GM19463 (cell line): ENCODE data around the gene PDE7B.

Source experiments
- ATAC-seq: cut with Tn5 transposase; IDR thresholded peaks from one replicate; pipeline ENCODE4 v1.9.1; 2021; ENCODE audit warnings: mild to moderate bottlenecking, moderate library complexity; ENCODE audit not compliant: unreplicated experiment

Gene PDE7B

GRCh38 chr6:135884136-135884535 is 32.6 kb downstream of the PDE7B start:
- no peak for ATAC-seq

DNA sequence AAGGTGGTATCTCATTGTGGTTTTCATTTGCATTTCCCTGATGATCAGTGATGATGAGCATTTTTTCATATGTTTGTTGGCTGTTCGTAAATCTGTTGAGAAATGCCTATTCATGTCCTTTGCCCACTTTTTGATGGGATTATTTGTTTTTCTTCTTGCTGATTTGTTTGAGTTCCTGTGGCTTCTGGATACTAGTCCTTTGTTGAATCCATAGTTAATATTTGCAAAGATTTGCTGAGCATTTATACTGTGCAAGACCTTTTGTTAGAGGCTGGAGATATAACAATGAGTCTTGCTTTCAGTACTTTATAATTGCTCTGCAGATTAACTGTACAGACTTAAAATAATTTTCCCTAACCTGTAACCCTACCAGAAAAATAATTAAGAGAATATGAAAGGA is 35.6 kb downstream of the PDE7B start:
- no peak for ATAC-seq

DNA sequence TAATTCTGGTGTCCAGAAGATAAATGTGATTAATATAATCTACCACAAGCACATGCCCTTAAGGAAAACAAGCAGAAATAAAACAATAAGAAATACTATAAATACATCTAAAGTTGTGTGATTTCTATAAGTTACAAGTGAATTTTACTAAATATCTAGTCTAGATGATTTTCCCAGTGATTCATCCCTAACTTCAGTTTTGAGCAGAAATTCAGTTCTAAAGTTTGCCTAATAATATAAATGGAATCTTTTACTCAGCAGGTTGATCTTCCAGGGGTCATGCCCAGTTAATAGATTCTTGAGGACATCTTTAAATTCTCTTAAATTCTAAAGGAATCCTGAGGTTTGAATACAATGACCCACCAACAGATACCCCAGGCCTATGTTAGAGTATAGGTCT is 37.3 kb downstream of the PDE7B start:
- no peak for ATAC-seq

GRCh38 chr6:135890876-135891275 is 39.4 kb downstream of the PDE7B start:
- ATAC-seq, result no peak

DNA sequence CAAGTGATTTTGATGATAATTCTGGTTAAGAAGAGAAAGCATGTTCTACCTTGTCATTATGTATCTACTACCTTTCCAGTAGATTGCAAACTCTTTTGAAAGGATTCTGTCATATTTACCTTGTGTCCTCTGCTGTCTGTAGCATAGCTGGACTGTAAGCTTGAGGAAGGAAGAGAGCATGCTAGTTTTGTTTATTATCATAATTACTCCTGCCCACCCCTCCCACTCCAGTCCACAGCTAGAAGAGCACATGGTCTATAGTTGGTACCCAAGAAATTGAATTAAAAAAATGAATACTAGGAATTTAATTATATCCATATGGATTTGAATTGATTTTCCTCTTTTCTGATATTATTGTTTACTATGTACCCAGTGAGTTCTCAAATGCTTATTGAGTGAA is 40.2 kb downstream of the PDE7B start:
- no peak for ATAC-seq

- ATAC-seq, result no peak
Measured at GRCh38 chr6:135895231-135895911, 43.9 kb downstream of the PDE7B start.

DNA sequence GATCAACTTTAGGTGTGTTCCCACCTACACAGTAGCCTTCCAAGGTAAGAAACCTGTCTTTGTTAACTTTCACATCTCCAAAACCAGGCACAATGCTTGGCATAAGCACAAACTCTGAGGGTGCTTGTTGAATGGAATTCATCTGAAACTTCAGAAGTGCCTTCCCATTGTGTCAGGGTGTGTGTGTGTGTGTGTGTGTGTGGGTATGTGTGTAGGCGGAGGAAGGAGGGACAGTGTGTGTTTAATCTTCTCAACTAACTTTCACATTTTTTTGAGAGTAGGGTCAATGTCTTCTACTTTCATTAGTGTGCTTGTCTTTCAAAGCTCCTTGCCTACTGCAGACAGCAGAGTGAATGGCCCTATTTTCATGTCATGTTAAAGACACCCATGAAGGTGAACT is 45.6 kb downstream of the PDE7B start:
- ATAC-seq, result no peak

DNA sequence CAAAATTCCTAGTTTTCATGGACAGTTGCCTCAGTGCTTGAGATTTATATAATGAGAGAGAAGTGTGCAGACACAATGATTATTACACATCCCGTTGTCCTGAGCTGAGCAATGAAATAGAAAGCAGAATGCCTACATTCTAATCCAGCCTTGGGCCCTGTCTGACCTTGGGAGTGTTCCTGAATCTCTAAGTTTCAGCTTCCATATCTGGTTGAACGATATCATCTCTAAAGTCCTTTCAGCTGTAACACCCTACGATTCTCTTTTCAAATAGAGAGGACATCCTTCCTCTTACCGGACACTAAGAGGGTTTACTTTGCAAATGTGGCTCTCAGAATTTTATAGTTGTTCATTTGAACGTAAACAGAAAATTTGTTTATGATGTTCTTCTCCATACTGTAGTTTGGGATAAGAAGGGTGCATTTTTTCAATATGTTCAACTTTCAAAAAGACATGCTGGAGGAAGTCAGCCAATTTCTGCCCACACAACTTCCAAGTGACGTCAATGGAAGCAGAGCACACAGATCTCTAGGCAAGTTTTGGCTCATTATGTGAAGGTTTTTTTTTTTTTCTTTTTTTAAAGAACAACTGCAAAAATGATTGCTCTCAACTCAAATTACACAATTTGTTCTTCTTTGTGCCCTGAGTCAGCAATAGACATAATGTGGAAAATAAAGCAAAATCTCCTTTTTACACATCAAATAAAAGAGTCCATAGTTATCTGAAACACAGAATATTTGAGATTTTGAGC is 50.4 kb downstream of the PDE7B start:
- ATAC-seq, result no peak

- no peak for ATAC-seq
Measured at GRCh38 chr6:135902756-135903331, 51.3 kb downstream of the PDE7B start.

DNA sequence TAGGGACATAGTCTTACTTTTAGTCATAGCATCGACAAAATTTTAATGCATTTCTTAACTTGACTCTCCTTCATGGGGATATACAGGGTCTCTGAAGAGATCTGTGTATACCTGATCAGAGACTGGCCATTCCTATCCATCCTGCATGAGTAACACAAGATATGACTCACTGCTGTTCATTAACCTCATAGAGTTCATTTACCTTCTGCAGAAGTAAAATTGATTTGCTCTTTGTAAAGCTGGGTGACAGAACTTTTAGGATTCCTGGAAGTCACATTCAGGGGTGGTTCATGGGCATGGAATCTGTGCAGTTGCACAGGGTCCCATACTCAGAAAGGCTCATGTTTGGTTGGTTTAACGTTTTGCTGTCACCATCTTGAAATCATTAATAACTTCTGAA is 53.2 kb downstream of the PDE7B start:
- no peak for ATAC-seq

DNA sequence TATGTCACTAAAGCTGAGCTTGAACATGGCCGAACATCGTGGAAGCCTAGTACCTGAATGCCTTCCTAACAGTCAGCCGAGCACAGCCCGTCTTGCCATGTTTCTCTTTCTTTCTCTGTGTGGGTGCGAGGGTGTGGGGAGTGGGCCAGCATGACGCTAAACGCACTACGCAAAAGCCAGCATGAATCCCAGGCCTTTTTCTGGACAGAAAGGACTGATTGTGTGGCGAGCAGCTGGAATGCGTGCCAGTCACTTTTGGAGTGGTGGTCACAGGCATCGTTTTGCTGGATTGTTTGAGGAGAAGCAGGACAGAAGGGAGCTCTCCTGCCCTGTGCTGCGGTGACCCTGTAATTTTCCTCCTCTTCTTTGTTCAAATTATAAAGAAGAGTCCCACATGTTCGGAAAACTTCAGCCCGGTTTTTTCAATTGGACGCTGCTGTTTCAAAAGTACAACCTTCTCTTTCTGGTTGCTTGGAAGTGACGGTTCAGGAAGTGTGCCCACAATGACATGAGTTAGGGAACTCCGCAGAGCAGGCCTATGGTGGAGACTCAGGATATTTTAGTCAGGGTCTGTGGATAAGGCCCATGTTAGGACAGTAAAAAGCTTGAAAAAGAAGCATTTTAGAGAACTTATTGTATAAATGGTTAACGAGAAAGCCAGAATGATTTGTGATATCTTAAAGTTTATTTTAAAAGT is 54.3 kb downstream of the PDE7B start:
- ATAC-seq, result no peak

GRCh38 chr6:135906542-135906941 is 55.0 kb downstream of the PDE7B start:
- ATAC-seq, result no peak

DNA sequence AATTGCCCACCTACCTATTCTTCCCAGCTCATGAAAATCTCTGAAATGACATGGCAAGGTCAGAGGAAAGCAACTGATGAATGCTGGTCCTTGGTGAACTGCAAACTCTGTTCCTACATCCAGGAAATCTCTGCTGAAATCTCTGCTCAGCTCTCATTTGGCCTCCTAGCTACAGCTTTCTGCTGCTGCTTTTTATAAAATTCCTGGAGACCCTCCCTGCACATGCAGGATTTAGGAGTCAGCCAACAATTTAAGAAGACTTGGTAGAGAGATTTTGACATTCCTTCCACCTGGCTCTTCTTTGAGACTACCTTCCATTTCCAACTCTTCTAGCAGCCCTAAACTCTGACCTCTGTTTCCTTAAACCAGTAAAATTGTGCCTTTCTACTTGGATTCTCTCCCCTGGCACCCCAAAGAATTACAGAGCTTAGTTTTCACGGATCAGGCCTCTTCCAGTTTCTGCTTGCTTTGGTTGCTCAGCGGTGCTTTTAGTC is 55.5 kb downstream of the PDE7B start:
- ATAC-seq, result no peak

GRCh38 chr6:135909737-135910387 is 58.4 kb downstream of the PDE7B start:
- ATAC-seq, result peak; percentile 86

DNA sequence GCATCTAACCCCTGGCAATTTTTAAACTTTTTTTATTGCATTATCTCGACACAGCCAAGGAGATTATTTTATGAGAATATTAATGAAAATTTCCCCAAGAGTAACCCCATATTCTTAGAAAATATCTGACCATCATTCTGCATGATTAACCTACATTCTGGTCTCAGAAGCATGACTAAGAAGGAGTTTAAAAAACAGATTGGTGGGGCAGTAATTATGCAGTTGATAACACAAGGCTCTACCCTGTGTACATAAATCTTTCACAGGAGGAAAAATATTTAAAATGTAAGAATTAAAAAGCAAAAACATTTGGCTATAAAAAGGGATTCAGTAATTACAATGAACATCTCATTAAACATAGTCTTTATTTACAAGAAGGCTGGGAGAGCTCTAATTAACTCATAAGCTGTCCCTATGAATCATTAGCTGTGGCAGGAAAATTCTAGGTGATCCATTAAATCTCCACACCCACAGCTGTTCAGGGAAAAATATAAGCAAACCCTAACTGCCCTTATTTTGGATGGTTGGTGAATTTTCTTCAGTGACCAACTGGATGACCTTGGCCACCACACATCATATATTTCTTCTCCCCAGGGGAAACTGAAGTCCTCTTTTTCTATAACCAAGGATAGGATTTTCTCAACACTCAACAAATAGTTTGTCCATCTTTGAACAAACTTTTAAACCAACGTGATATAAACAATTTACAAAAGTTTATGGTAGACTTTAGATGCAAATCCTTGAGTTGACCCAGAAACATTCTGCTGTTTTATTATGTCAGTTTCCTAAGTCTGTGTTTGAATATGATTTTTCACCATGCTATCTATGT is 59.5 kb downstream of the PDE7B start:
- ATAC-seq, result no peak

- no peak for ATAC-seq
Measured at GRCh38 chr6:135913785-135914184, 62.3 kb downstream of the PDE7B start.

GRCh38 chr6:135919026-135919425 is 67.5 kb downstream of the PDE7B start:
- ATAC-seq, result no peak

DNA sequence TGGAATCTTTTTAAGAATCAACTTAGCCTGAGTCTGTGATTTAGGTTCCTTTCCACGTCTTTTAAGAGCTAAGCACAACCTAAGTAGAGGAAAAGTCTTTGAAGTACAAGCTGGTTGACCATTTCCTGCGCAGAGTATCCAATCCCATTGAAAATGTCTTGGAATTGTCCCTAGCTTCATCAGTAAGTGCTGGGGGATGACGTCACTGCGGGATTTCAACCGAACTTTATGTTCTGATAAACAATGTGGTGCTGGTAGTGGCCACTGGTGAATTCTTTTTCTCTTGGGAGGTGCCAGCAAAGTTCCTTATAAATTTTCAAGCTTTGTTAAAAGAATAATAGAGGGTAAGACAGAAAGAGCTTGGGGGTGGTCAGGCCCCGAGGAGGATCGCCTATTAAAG is 69.2 kb downstream of the PDE7B start:
- ATAC-seq, result no peak

DNA sequence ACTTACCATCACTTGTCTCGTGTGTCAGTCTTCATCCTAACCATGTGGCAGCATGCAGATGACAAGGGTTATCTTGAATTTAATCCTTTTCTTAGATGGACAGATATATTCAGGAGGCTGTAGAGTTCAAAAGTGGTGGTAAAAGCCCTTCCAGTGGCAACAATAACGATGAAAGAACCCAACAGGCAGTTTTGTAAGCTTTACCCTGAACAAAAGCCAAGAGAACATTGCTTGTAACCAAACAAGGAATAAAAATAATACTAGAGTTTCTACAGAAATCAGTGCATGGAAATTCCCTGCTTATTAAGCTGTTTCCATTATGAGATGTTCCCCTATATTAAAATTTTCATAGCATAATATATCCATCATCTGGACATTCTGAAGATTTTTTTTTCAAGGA is 69.7 kb downstream of the PDE7B start:
- no peak for ATAC-seq

DNA sequence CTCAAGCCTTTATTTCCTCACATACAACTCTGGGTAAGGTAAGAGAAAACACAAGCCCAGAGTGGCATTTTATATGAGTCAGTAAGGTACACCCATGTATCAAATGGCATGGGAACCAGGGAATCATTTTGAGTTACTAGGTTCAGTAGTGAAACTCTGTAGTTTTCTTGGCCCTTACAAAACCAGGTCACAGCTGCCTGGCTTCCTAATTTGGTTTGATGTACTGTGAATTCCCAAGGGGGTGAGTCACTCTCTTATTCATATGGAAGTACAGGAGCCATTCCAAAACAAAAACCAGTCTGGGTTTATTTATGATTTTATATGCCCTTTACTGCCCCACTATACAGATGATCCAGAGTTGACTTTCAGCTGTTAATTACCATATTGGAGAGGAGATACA is 70.7 kb downstream of the PDE7B start:
- no peak for ATAC-seq
